ENCODE measurements around the gene CASK.

- TF ChIP-seq CTCF (IDR thresholded peaks at IDR 0.05) (no peak), POLR2A (IDR thresholded peaks at IDR 0.05) (no peak), EP300 (IDR thresholded peaks at IDR 0.05) (no peak)
Observed at GRCh38 chrX:41684138-41684537, 239.2 kb downstream of the CASK start.

Measured in stomach (tissue), 4 donors.